Stomach (tissue), 9 donors: ENCODE results near the gene COL6A3. TPM values are rescaled to one million over a fixed set of nuclear protein-coding genes. Genes with fewer than 3 reads are reported as not detected.

Experiments used
- DNase-seq, 2 donors: peaks; one replicate each; pipeline versions ENCODE4 v3.0.0 to v3.0.0-alpha.2; 2013 to 2019
- H3K27ac ChIP-seq, 5 donors: fragments of 200-600 bp in 4 of 5; sonication (generic) in 4 of 5; one replicate each; pipeline ENCODE4 v1.5.1; 2013 to 2019; ENCODE audit warnings: mild to moderate bottlenecking in 1 of 5, moderate library complexity in 1 of 5
- H3K27me3 ChIP-seq, 3 donors: fragments of 200-600 bp; sonication (generic); one replicate each; pipeline ENCODE4 v1.5.1; 2017 to 2019; ENCODE audit warnings: mixed run types in 1 of 3
- H3K36me3 ChIP-seq, 4 donors: fragments of 200-600 bp; sonication (generic); 1 replicate in 3 of 4; 2 replicates in 1 of 4; pipeline ENCODE4 v1.5.1; 2016 to 2019
- H3K4me1 ChIP-seq, 4 donors: fragments of 200-600 bp; sonication (generic); one replicate each; pipeline ENCODE4 v1.5.1; 2016 to 2019
- H3K4me3 ChIP-seq, 4 donors: fragments of 200-600 bp; sonication (generic) in 3 of 4; one replicate each; pipeline ENCODE4 v1.5.1; 2016 to 2019; ENCODE audit warnings: mild to moderate bottlenecking in 1 of 4
- H3K9me3 ChIP-seq, 4 donors: fragments of 200-600 bp; sonication (generic); one replicate each; pipeline ENCODE4 v1.5.1; 2016 to 2019
- CTCF ChIP-seq, 7 experiments: fragments of 450-650 bp in 4 of 7; fragments of 200-600 bp in 3 of 7; sonication (generic) in 3 of 7; IDR thresholded peaks; one replicate each; pipeline ENCODE4 v1.5.1; 2016 to 2019; ENCODE audit warnings: antibody characterized with exemption in 7 of 7, control low read depth in 2 of 7, mild to moderate bottlenecking in 1 of 7
- EP300 ChIP-seq: sonication (generic); formaldehyde crosslinking; IDR thresholded peaks from one replicate; pipeline ENCODE4 v1.6.1; 2017; ENCODE audit warnings: antibody characterized with exemption
- POLR2A ChIP-seq, 4 donors: fragments of 450-650 bp; IDR thresholded peaks; one replicate each; pipeline ENCODE4 v1.6.1; 2016; ENCODE audit warnings: antibody characterized with exemption in 4 of 4, control low read depth in 2 of 4, mild to moderate bottlenecking in 1 of 4, moderate library complexity in 1 of 4
- POLR2AphosphoS5 ChIP-seq, 3 donors: sonication (generic); formaldehyde crosslinking; IDR thresholded peaks; one replicate each; pipeline ENCODE4 v1.6.1; 2016; ENCODE audit warnings: antibody characterized with exemption in 3 of 3
- WGBS, 5 donors: extraction: QIAGEN DNeasy Blood & Tissue Kit in 3 of 5; methylation state at CpG; one replicate each; pipeline versions ENCODE4 v1.1.5 to v1.1.7; 2013 to 2018; 5-methylcytosine and 5-hydroxymethylcytosine counted together
- intact Hi-C: fragments of 100-400 bp; cut with DNase I; formaldehyde crosslinking; loops from one replicate; pipeline ENCODE4 v1.15.1; 2023; ENCODE audit warnings: low total_unique reads
- polyA plus RNA-seq, 3 donors: library from polyadenylated mRNA; stranded (reverse); fragments of 200-250 nt; gene quantifications; one replicate each; pipeline ENCODE4 v1.2.3, GENCODE V29; 2013
- total RNA-seq, 5 donors: library from RNA; depleted of rRNA; stranded (reverse); fragments of >200 nt; gene quantifications; one replicate each; pipeline versions ENCODE4 v1.1.0 to v1.2.3, GENCODE V29; 2014 to 2016
- donor health status: healthy with polysubstance abuse.
- donor health status: Bipolar disorder and iron deficiency.
- donor health status: healthy.

The COL6A3 gene
- total and polyA plus RNA-seq, 8 donors = 9.3 to 411 (median 105) TPM

GRCh38 chr2:237421542-237422116 is 7.7 kb upstream of the COL6A3 start:
- Histone ChIP-seq H3K27me3 (peaks cover 0 to 10% (median 0%) of the 10 kb centered on the region in 3 donors), H3K27ac (peak overlapping the region in 4 of 5 donors; percentile 43 to 72 (median 71)), H3K9me3 (no peaks in the 10 kb centered on the region), H3K36me3 (no peaks in the 10 kb centered on the region), H3K4me1 (peaks cover 9 to 12% (median 10%) of the 10 kb centered on the region in 4 donors), H3K4me3 (peak overlapping the region in 3 of 4 donors; percentile 11 to 19 (median 11))
- WGBS, 5 donors = 18 to 21% (median 20%) methylated on average over 23 of the region's 23 CpGs
- DNase-seq = peak; percentile 81 to 90
- peak in 1 of 3 donors; percentile 65 for TF ChIP-seq POLR2AphosphoS5 (IDR thresholded peaks at IDR 0.05)
- peak in 5 of 7 experiments; percentile 38 to 82 (median 77) for TF ChIP-seq CTCF (IDR thresholded peaks at IDR 0.05)
- no peak for TF ChIP-seq EP300
- intact Hi-C loops = no loop called here

GRCh38 chr2:237418300-237418699 is 4.3 kb upstream of the COL6A3 start:
- no peak overlapping the region for H3K27ac ChIP-seq
- H3K9me3 ChIP-seq = no peaks in the 10 kb centered on the region
- peaks cover 0 to 13% (median 0%) of the 10 kb centered on the region in 3 donors for H3K27me3 ChIP-seq
- WGBS, 5 donors = 74 to 90% (median 80%) methylated on average over 3 of the region's 3 CpGs
- intact Hi-C loops = no loop called here
- TF ChIP-seq POLR2AphosphoS5 (IDR thresholded peaks at IDR 0.05) (no peak), POLR2A (IDR thresholded peaks at IDR 0.05) (no peak), CTCF (IDR thresholded peaks at IDR 0.05) (no peak), EP300 (no peak)
- H3K4me1 ChIP-seq = peaks cover 9 to 12% (median 10%) of the 10 kb centered on the region in 4 donors
- no peak for DNase-seq
- H3K36me3 ChIP-seq = no peaks in the 10 kb centered on the region
- H3K4me3 ChIP-seq = no peak overlapping the region

GRCh38 chr2:237412988-237413776 is 782 bp downstream of the COL6A3 start:
- peaks cover 0 to 17% (median 0%) of the 10 kb centered on the region in 4 donors for H3K4me1 ChIP-seq
- H3K9me3 ChIP-seq = no peaks in the 10 kb centered on the region
- no peaks in the 10 kb centered on the region for H3K36me3 ChIP-seq
- H3K27me3 ChIP-seq = peaks cover 0 to 29% (median 0%) of the 10 kb centered on the region in 3 donors
- TF ChIP-seq POLR2AphosphoS5 (IDR thresholded peaks at IDR 0.05) (no peak), CTCF (IDR thresholded peaks at IDR 0.05) (no peak), POLR2A (IDR thresholded peaks at IDR 0.05) (no peak), EP300 (no peak)
- WGBS, 5 donors = 47 to 61% (median 52%) methylated on average over 25 of the region's 25 CpGs
- peak overlapping the region; percentile 48 to 55 (median 50) for H3K4me3 ChIP-seq
- intact Hi-C loops = no loop called here
- H3K27ac ChIP-seq = peak overlapping the region; percentile 10 to 89 (median 82)
- DNase-seq = peak in 1 of 2 donors; percentile 32

- peaks cover 0 to 29% (median 0%) of the 10 kb centered on the region in 3 donors for H3K27me3 ChIP-seq
- peak overlapping the region; percentile 48 to 55 (median 50) for H3K4me3 ChIP-seq
- intact Hi-C loops = no loop called here
- H3K9me3 ChIP-seq = no peaks in the 10 kb centered on the region
- 66 to 82% (median 73%) methylated on average over 7 of the region's 7 CpGs for WGBS, 5 donors
- H3K36me3 ChIP-seq = no peaks in the 10 kb centered on the region
- TF ChIP-seq POLR2AphosphoS5 (IDR thresholded peaks at IDR 0.05) (no peak), POLR2A (IDR thresholded peaks at IDR 0.05) (no peak), CTCF (IDR thresholded peaks at IDR 0.05) (no peak), EP300 (no peak)
- no peak for DNase-seq
- H3K4me1 ChIP-seq = peaks cover 0 to 22% (median 0%) of the 10 kb centered on the region in 4 donors
- H3K27ac ChIP-seq = peak overlapping the region in 4 of 5 donors; percentile 80 to 89 (median 84)
These were observed 1.3 kb downstream of the COL6A3 start for GRCh38 chr2:237412646-237412987.
